Activated T-cell treated with anti-CD3 and anti-CD28 coated beads, Interleukin-2, amount 50 U/mL, for 4 hours (primary cell): Measurements from ENCODE around the gene ABCD1. TPM values are rescaled to one million over a fixed set of nuclear protein-coding genes. Genes with fewer than 3 reads are reported as not detected.

ENCODE experiments used
- ATAC-seq, 2 donors: fragments of 200-7000 bp; cut with Tn5 transposase; one replicate each; pipeline ENCODE4 v1.10.0; 2021
- DNase-seq: peaks from one replicate; pipeline ENCODE4 v3.0.0-alpha.2; 2020
- H3K27me3 Mint-ChIP-seq: one replicate; pipeline ENCODE4 v1.8.0; 2021; ENCODE audit warnings: low read depth, mixed read lengths
- H3K36me3 Mint-ChIP-seq: one replicate; pipeline ENCODE4 v1.8.0; 2022; ENCODE audit warnings: mixed read lengths; ENCODE audit not compliant: insufficient read depth
- H3K4me1 Mint-ChIP-seq: one replicate; pipeline ENCODE4 v1.8.0; 2021; ENCODE audit warnings: low read depth, mixed read lengths
- H3K4me3 Mint-ChIP-seq: one replicate; pipeline ENCODE4 v1.8.0; 2021; ENCODE audit warnings: mild to moderate bottlenecking, moderate library complexity, mixed read lengths
- H3K9me3 Mint-ChIP-seq: one replicate; pipeline ENCODE4 v1.8.0; 2021; ENCODE audit warnings: mixed read lengths
- total RNA-seq, 3 donors: library from RNA; stranded (reverse); gene quantifications; one replicate each; pipeline ENCODE4 v1.2.1, GENCODE V29; 2021

ABCD1 gene
- total RNA-seq, 3 donors from 2014 or later: 2.6 to 3.4 (median 3.1) TPM

DNA sequence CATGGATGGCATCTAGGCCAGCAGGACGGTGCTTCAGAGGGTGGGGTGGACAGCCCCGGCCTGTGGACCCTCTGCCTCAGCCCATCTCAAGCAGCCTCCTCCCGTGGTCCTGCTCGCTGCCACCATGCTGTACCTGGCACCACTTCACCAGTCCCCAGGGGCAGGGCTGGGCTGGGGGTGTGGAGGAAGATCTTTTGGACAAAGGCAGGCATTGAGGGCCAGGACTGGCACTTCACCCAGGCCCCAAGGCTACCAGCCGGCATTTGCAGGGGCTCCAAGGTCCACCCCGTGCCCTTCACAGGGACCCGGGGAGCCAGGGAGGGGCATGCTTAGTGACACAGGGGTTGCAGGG lies 40.1 kb downstream of the ABCD1 start:
- Mint-ChIP-seq H3K36me3 (no peaks in the 10 kb centered on the region), H3K27me3 (no peaks in the 10 kb centered on the region), H3K9me3 (no peaks in the 10 kb centered on the region), H3K4me3 (no peak overlapping the region), H3K4me1 (peaks cover 7% of the 10 kb centered on the region)
- no peak for ATAC-seq
- peak; percentile 3 for DNase-seq

DNA sequence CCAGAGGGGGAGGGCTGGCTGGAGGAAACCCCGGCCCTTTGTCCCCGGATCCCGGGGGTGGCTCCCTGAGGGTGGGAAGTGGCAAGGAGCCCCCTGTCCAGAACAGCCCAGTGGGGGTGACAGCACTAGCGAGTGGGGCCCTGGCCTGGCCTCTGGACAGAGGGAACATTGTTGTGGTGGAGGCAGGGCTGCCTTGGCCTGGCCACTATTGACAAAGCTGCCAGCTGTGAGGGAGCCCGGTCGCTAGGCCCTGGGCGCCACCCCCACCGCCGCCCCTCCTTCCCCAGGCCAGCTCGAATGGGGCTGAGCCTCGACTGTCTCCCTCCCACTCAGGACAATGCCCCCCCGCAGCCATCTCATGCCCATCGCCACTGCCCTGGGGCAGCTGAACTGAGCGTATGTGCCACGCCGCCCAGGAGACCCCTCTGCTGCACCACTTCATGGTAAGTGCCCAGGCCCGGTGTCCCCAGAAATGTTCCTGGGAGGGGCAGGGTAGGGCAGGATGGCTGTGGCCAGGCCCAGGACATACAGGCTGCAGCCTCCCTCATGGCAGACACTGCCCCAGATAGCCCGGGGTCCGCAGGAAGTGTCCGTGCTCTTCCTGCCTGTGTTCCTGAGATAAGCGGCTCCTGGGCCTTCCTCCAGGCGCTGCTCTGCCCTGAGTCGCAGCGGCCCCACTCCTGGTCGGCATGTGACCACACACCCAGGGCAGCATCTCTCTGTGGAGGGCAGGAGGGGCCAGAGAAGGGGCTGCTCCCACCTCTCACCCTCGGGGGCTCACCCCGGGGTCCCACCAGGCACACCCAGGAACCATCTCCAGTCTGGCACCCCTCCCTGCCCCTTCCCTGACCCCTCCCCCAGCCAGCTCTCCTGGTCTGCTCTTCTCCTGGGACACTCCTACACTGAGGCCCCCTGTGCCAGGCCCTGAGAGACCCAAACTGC lies 40.8 kb downstream of the ABCD1 start:
- peak; percentile 4 for DNase-seq
- peaks cover 7% of the 10 kb centered on the region for H3K4me1 Mint-ChIP-seq

DNA sequence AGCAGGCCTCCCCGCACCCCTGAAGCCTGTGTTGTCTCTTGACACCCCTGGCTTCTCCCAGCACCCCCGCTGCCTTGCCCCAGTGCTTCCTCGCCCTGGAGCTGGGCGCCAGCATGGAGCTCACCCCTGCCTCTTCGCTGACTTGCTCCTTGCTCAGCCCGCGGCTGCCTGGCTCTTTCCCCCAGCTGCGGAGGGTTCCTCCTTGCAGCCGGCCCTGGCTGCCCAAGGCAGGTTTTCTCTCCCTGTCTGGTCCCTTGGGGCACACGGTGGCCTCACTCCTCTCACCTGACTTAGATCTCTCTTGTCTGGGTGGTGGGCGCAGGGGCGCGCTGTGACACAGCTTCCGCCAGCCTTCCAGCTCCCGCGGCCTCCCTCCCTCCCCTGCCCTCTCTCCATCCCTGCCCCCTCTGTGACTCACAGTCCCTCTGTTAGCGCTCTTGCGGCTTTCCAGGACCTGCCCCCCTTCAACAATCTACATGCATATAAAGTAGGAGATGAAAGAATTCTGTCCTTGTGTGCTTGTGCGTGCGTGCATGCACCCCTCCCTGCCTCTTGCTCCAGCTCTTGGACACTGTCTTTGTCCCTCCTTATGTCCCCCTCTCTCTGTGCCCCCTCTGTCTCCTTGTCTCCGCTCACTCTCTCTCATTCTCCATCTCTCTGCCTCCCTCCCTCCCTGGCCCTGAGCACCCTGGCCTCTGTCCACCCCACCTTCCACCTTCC lies 41.6 kb downstream of the ABCD1 start:
- Mint-ChIP-seq H3K36me3 (no peaks in the 10 kb centered on the region), H3K4me1 (peaks cover 7% of the 10 kb centered on the region), H3K27me3 (no peaks in the 10 kb centered on the region), H3K4me3 (no peak overlapping the region), H3K9me3 (no peaks in the 10 kb centered on the region)
- DNase-seq: peak; percentile 30
- peak; percentile 65 to 74 for ATAC-seq

More for the DNA sequence above, 40.8 kb downstream of the ABCD1 start:
- Mint-ChIP-seq H3K9me3 (no peaks in the 10 kb centered on the region), H3K27me3 (no peaks in the 10 kb centered on the region), H3K36me3 (no peaks in the 10 kb centered on the region), H3K4me3 (no peak overlapping the region)
- ATAC-seq: no peak

DNA sequence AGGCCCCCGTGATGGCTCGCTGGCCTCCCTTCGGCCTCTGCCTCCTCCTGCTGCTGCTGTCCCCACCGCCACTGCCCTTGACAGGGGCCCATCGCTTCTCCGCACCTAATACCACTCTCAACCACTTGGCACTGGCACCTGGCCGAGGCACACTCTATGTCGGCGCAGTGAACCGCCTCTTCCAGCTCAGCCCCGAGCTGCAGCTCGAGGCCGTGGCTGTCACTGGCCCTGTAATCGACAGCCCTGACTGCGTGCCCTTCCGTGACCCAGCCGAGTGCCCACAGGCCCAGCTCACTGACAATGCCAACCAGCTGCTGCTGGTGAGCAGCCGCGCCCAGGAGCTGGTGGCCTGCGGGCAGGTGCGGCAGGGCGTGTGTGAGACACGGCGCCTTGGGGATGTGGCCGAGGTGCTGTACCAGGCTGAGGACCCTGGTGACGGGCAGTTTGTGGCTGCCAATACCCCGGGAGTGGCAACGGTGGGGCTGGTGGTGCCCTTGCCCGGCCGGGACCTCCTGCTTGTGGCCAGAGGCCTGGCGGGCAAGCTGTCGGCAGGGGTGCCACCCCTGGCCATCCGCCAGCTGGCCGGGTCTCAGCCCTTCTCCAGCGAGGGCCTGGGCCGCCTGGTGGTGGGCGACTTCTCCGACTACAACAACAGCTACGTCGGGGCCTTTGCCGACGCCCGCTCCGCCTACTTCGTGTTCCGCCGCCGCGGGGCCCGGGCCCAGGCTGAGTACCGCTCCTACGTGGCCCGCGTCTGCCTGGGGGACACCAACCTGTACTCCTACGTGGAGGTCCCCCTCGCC lies 42.4 kb downstream of the ABCD1 start:
- H3K36me3 Mint-ChIP-seq: no peaks in the 10 kb centered on the region
- DNase-seq (peak; percentile 5), ATAC-seq (no peak)
- H3K9me3 Mint-ChIP-seq: no peaks in the 10 kb centered on the region
- no peak overlapping the region for H3K4me3 Mint-ChIP-seq
- peaks cover 7% of the 10 kb centered on the region for H3K4me1 Mint-ChIP-seq
- H3K27me3 Mint-ChIP-seq: no peaks in the 10 kb centered on the region

DNA sequence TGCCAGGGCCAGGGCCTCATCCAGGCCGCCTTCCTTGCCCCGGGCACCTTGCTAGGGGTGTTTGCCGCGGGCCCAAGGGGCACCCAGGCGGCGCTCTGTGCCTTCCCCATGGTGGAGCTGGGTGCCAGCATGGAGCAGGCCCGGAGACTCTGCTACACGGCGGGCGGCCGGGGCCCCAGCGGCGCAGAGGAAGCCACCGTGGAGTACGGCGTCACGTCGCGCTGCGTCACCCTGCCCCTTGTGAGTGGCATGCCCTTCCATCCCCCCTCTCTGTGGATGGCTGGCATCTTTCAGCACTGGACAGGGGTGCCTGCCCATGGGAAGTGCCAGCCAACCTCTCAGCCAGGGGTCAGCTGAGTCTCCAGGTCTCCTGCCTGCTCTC lies 43.0 kb downstream of the ABCD1 start:
- no peak for ATAC-seq
- DNase-seq: no peak
- H3K4me1 Mint-ChIP-seq: peaks cover 7% of the 10 kb centered on the region
- H3K36me3 Mint-ChIP-seq: no peaks in the 10 kb centered on the region
- H3K4me3 Mint-ChIP-seq: no peak overlapping the region
- H3K9me3 Mint-ChIP-seq: no peaks in the 10 kb centered on the region
- H3K27me3 Mint-ChIP-seq: no peaks in the 10 kb centered on the region

DNA sequence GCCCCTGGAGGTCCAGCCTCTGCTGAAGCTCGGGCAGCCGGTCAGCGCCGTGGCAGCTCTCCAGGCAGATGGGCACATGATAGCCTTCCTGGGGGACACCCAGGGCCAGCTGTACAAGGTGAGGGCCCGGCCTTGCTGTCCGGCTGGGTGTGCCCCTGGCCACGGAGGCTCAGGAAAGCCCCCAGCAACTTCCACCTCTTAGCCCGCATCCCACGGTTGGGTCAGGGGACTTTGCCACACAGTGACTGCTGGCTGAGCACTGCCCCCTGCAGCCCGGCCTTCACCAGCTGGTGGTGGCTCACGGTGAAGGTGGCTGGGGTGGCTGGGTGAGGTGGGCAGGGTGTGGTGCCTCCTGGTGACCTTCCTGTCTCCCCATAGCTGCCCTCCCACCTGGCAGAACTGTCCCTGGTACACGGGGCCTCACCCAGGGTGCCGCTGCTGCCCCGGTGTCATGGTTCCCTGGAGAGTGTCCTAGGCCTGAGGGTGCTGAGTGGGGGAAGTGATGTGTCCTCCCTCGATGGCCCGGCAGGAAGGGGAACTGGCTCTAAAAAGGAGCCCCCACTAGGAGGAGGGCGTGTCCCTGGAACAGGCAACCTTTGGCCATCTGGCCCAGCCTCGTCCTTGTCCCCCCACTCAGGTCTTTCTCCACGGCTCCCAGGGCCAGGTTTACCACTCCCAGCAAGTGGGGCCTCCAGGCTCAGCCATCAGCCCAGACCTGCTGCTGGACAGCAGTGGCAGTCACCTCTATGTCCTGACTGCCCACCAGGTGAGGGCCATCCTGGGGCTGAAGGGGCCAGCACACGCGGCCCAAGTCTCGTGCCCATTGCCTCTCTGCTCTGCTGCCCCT lies 43.9 kb downstream of the ABCD1 start:
- DNase-seq: peak; percentile 3
- Mint-ChIP-seq H3K9me3 (no peaks in the 10 kb centered on the region), H3K4me1 (peaks cover 7% of the 10 kb centered on the region), H3K27me3 (no peaks in the 10 kb centered on the region), H3K36me3 (no peaks in the 10 kb centered on the region), H3K4me3 (no peak overlapping the region)
- no peak for ATAC-seq

DNA sequence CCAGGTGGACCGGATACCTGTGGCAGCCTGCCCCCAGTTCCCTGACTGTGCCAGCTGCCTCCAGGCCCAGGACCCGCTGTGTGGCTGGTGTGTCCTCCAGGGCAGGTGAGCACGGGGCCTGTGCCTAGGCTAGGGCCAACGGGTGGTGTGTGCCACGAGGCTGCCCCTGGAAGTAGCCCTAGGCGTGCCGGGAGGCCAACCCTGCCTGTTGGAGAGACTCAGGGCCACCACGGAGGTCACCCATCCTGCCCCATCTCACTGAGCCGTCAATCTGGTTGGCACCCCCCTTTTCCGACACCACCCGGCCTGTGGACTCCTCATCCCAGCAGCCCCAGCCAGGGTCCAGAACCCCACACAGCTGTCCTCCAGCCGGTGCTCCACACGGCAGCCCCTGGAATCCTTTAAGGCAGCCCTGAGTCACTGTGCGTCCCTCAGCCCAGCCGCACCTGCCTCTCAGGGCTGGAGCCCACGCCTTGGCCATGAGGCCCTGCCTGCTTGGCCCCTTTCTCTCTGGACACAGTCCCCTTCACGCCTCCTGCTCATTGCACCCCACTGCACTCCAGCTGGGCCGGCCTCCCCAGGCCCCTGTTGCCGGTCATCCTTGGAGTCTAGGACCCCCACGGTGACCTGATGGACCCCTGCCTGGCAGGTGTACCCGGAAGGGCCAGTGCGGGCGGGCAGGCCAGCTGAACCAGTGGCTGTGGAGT lies 44.7 kb downstream of the ABCD1 start:
- Mint-ChIP-seq H3K9me3 (no peaks in the 10 kb centered on the region), H3K36me3 (no peaks in the 10 kb centered on the region), H3K27me3 (no peaks in the 10 kb centered on the region), H3K4me3 (no peak overlapping the region), H3K4me1 (peaks cover 4% of the 10 kb centered on the region)
- no peak for ATAC-seq
- peak; percentile 4 for DNase-seq

DNA sequence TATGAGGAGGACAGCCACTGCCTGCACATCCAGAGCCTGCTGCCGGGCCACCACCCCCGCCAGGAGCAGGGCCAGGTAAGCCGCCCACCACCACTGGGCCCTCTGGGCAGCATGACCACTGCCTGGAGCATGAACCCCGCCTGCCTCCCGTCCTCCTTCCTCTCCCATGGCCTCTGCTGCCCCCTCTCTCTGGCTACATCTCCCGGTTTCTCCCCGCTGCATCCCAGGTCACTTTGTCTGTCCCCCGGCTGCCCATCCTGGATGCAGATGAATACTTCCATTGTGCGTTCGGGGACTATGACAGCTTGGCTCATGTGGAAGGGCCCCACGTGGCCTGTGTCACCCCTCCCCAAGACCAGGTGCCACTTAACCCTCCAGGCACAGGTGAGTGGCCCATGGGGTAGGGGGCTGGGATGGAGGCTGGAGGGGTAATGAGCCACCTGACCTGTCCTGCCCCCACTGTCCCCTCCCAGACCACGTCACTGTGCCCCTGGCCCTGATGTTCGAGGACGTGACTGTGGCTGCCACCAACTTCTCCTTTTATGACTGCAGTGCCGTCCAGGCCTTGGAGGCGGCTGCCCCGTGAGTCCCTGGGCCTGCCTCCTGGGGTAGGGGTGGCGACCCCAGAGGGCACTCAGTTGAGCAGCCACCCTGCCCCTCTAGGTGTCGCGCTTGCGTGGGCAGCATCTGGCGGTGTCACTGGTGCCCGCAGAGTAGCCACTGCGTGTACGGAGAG lies 45.4 kb downstream of the ABCD1 start:
- DNase-seq (peak; percentile 4), ATAC-seq (no peak)
- Mint-ChIP-seq H3K4me3 (no peak overlapping the region), H3K4me1 (peaks cover 4% of the 10 kb centered on the region), H3K9me3 (no peaks in the 10 kb centered on the region), H3K36me3 (no peaks in the 10 kb centered on the region), H3K27me3 (no peaks in the 10 kb centered on the region)

DNA sequence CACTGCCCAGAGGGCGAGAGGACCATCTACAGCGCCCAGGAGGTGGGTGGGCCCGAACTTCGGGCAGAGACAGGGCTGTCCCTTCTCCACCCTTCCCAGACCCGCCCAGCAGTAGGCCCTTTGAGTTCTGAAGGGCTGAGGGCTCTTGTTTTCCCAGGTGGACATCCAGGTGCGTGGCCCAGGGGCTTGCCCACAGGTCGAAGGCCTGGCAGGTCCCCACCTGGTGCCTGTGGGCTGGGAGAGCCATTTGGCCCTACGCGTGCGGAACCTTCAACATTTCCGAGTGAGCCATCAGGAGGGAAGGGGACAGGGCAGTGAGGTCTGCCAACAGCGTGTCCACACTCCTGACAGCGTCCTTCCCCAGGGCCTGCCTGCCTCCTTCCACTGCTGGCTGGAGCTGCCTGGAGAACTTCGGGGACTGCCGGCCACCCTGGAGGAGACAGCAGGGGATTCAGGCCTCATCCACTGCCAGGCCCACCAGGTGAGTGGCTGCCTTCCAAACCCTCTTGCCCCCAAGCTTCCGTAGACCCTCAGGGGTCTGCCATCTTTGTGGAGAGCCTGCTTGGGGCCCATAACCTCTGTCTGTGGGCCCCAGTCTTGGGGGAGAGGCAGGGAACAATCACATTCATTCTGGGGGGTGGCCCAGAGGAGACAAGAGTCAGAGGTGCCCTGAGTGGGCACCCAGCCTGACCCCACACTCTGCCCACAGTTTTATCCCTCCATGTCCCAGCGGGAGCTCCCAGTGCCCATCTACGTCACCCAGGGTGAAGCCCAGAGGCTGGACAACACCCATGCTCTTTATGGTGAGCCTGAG lies 46.2 kb downstream of the ABCD1 start:
- H3K9me3 Mint-ChIP-seq: no peaks in the 10 kb centered on the region
- DNase-seq: no peak
- no peaks in the 10 kb centered on the region for H3K36me3 Mint-ChIP-seq
- no peak for ATAC-seq
- H3K4me1 Mint-ChIP-seq: peaks cover 4% of the 10 kb centered on the region
- no peaks in the 10 kb centered on the region for H3K27me3 Mint-ChIP-seq
- H3K4me3 Mint-ChIP-seq: no peak overlapping the region

DNA sequence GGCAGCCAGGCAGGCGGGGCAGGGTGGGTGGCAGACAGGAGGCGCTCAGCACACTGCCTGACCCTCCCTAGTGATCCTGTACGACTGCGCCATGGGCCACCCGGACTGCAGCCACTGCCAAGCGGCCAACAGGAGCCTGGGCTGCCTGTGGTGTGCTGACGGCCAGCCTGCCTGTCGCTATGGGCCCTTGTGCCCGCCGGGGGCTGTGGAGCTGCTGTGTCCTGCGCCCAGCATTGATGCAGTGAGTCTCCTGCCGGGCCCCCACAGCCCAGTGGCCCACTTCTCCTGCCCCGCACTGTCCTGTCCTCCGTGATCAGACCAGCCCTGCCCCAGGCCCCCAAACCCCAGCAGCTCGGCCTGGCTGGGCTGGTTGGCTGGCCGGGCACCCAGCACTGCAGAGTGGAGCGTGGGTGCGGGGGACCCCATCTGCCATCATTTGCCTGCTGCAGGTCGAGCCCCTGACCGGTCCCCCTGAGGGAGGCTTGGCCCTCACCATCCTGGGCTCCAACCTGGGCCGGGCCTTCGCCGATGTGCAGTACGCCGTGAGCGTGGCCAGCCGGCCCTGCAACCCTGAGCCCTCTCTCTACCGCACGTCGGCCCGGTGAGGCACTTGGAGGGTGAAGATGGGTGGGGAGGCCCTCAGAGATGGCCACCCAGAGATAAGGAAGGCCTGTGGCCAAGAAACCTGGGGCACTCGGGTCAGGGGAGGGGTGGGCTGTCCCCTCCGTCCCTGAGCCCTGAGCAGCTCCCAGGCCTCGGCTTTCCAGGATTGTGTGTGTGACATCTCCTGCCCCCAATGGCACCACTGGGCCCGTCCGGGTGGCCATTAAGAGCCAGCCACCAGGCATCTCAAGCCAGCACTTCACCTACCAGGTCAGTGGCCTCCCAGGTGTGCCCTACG lies 47.0 kb downstream of the ABCD1 start:
- Mint-ChIP-seq H3K4me3 (no peak overlapping the region), H3K36me3 (no peaks in the 10 kb centered on the region), H3K27me3 (no peaks in the 10 kb centered on the region), H3K9me3 (no peaks in the 10 kb centered on the region), H3K4me1 (peaks cover 1% of the 10 kb centered on the region)
- no peak for ATAC-seq
- DNase-seq: no peak

DNA sequence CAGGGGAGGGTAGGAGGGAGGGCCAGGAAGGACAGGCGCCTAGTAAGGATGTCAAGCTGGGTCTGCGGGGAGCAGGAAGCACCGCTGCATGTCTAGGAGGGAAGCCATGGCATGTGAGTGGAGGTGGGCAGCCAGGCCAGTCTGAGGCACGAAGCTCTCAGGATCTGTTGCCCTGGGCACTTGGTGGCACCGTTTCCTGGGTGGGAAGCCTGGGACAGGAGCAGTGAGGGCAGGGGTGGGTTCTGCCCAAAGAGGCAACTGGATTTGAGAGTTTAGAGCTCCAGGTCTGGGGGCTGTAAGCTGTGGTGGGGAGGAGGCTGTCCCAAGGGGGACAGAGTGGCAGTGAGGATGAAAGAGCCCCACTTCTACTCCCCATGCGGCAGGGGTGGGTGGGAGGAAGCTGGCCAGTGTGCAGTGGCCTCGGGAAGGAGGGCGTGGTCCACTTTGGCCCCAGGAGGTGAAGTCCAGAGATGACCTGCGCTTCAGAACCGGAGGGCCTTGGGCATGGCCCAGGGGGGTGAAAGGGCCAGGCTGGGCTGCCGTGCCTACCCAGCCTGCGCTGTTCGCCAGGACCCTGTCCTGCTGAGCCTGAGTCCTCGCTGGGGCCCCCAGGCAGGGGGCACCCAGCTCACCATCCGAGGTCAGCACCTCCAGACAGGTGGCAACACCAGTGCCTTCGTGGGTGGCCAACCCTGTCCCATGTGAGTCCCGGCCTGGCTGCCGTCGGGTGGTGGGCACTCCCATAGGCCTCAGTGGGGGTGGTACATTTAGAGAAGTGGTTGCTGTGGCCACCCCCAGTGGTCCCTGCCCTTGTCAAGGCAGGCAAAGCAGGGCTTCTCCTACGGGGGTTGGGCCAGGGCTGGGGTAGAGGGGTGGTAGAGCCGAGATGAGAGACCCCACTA lies 47.9 kb downstream of the ABCD1 start:
- Mint-ChIP-seq H3K4me3 (no peak overlapping the region), H3K36me3 (no peaks in the 10 kb centered on the region), H3K4me1 (peaks cover 1% of the 10 kb centered on the region), H3K27me3 (peaks cover 1% of the 10 kb centered on the region), H3K9me3 (no peaks in the 10 kb centered on the region)
- ATAC-seq (no peak), DNase-seq (no peak)
